Measurements from ENCODE around the gene NEUROD4. TPM values are rescaled to one million over a fixed set of nuclear protein-coding genes. Genes with fewer than 3 reads are reported as not detected.

NEUROD4 gene
- total RNA-seq: not detected in 2 replicates

GRCh38 chr12:55019784-55020183, at the start of gene NEUROD4:
NEUROD4 (plus strand) TSS chr12:55019974; CDS start chr12:55026440, 6,466 bp downstream.

DNA sequence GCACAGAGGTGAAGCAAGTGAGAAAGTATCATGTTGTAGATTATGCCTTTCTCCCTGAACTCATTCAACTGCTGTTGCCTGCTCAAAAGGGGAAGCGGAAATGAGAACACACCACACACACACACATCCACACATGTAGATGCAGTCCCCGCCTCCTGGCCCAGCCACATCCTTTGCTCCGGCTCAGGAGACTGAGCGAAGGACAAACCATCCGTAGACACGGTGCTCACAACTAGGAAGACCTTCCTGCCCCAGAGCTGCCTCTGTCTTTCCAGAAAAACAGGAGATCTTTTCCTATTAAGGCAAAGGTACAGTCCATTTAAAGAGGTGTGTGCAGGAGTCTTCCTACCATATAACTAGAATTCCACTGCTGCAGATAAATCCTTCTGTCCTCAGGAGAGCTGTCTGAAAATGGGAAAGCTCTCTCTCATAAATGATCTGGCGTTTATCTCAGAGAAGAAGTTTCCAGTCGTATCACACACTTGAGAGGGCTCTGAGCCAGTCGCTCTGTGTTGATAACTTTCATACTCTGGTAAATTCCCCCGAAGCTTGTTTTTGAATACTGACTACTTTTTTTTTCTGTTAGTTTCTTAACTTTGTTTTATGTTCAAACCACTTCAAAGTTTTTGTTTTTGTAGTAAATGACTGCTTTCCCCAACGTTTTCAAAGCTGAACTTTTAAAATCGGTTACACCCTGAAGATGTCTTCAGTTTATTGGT, 35.0 kb upstream of the NEUROD4 start, which contains the start of gene TESPA1:
Gene TESPA1 (minus strand): TSS at position 105 of the 719 bp plus-strand sequence. CDS start 10,200 bp downstream, outside the sequence.

Other genes with a start within 250 kb of the NEUROD4 start
- gene MUCL1, start 165.5 kb upstream of the NEUROD4 start, total RNA-seq: not detected in 2 replicates
- not detected in 2 replicates for gene TESPA1, start 35.2 kb upstream of the NEUROD4 start, total RNA-seq
- gene OR9K2, start 106.4 kb downstream of the NEUROD4 start, total RNA-seq: not detected in 2 replicates
- not detected in 2 replicates for gene OR10A7, start 201.1 kb downstream of the NEUROD4 start, total RNA-seq
- gene OR6C74, start 224.6 kb downstream of the NEUROD4 start, total RNA-seq: not detected in 2 replicates

Measured in articular chondrocyte of knee joint (primary cell).